Measurements from ENCODE around the gene PRKCB.
"Not testable (repeated sequence)": the region's sequence is repeated elsewhere in the genome, so short reads cannot be mapped to it uniquely, and the experiment has no call there.

The PRKCB gene

GRCh38 chr16:24093049-24093448, 257.3 kb downstream of the PRKCB start:
- DNase-seq (ENCODE audit: low spot score): no peak

GRCh38 chr16:24094660-24095059, 258.9 kb downstream of the PRKCB start:
- DNase-seq (ENCODE audit: low spot score): no peak

- no peak for DNase-seq (ENCODE audit: low spot score)
These were observed 263.1 kb downstream of the PRKCB start for GRCh38 chr16:24098896-24099295.

GRCh38 chr16:24101431-24101830, 265.6 kb downstream of the PRKCB start:
- DNase-seq (ENCODE audit: low spot score): no peak

GRCh38 chr16:24102209-24102660, 266.5 kb downstream of the PRKCB start:
- DNase-seq (ENCODE audit: low spot score): peak; percentile 45

- not testable (repeated sequence) for DNase-seq (ENCODE audit: low spot score)
These were observed 269.7 kb downstream of the PRKCB start for GRCh38 chr16:24105471-24105870.

GRCh38 chr16:24108090-24108489, 272.3 kb downstream of the PRKCB start:
- DNase-seq (ENCODE audit: low spot score): not testable (repeated sequence)

- no peak for DNase-seq (ENCODE audit: low spot score)
These were observed 276.0 kb downstream of the PRKCB start for GRCh38 chr16:24111724-24112302.

- DNase-seq (ENCODE audit: low spot score): no peak
These were observed 277.4 kb downstream of the PRKCB start for GRCh38 chr16:24113115-24113745.

GRCh38 chr16:24114876-24115275, 279.1 kb downstream of the PRKCB start:
- peak; percentile 9 for DNase-seq (ENCODE audit: low spot score)

- no peak for DNase-seq (ENCODE audit: low spot score)
These were observed 280.4 kb downstream of the PRKCB start for GRCh38 chr16:24116046-24116776.

GRCh38 chr16:24116989-24117388, 281.2 kb downstream of the PRKCB start:
- DNase-seq (ENCODE audit: low spot score): no peak

GRCh38 chr16:24117680-24118079, 281.9 kb downstream of the PRKCB start:
- DNase-seq (ENCODE audit: low spot score): no peak

- no peak for DNase-seq (ENCODE audit: low spot score)
These were observed 282.5 kb downstream of the PRKCB start for GRCh38 chr16:24118126-24118821.

- no peak for DNase-seq (ENCODE audit: low spot score)
These were observed 284.0 kb downstream of the PRKCB start for GRCh38 chr16:24119807-24120206.

- DNase-seq (ENCODE audit: low spot score): no peak
These were observed 287.5 kb downstream of the PRKCB start for GRCh38 chr16:24123275-24123674.

- DNase-seq (ENCODE audit: low spot score): no peak
These were observed 288.5 kb downstream of the PRKCB start for GRCh38 chr16:24124291-24124690.

- DNase-seq (ENCODE audit: low spot score): no peak
These were observed 289.4 kb downstream of the PRKCB start for GRCh38 chr16:24125214-24125613.

- DNase-seq (ENCODE audit: low spot score): no peak
These were observed 293.7 kb downstream of the PRKCB start for GRCh38 chr16:24129412-24129918.

- no peak for DNase-seq (ENCODE audit: low spot score)
These were observed 294.8 kb downstream of the PRKCB start for GRCh38 chr16:24130494-24131085.

GRCh38 chr16:24131294-24131693, 295.5 kb downstream of the PRKCB start:
- DNase-seq (ENCODE audit: low spot score): no peak

Data from NAMALWA (cell line).